Right cardiac atrium (tissue), 5 donors: ENCODE data around the gene SNX3. TPM values are rescaled to one million over a fixed set of nuclear protein-coding genes. Genes with fewer than 3 reads are reported as not detected.

Source experiments
- ATAC-seq, 2 donors: fragments of 200-7000 bp; cut with Tn5 transposase; one replicate each; pipeline versions ENCODE4 v1.8.0 to v1.9.1; 2020; ENCODE audit warnings: moderate library complexity in 2 of 2, mild to moderate bottlenecking in 1 of 2
- DNase-seq, 3 donors: peaks; one replicate each; pipeline ENCODE4 v3.0.0-alpha.2; 2020
- H3K27ac ChIP-seq: one replicate; pipeline ENCODE4 v1.5.1; 2013; ENCODE audit warnings: mild to moderate bottlenecking, low read length, control low read depth, moderate library complexity
- H3K27me3 ChIP-seq: one replicate; pipeline ENCODE4 v1.6.1; 2013; ENCODE audit not compliant: control insufficient read depth, insufficient read depth
- H3K4me1 ChIP-seq: one replicate; pipeline ENCODE4 v1.6.1; 2013; ENCODE audit warnings: low read length; ENCODE audit not compliant: control insufficient read depth, insufficient read depth
- H3K4me3 ChIP-seq: one replicate; pipeline ENCODE4 v1.5.1; 2013; ENCODE audit warnings: low read length, control low read depth
- H3K9me3 ChIP-seq: one replicate; pipeline ENCODE4 v1.6.1; 2013; ENCODE audit warnings: low read length; ENCODE audit not compliant: control insufficient read depth
- WGBS: extraction: QIAGEN DNeasy Blood & Tissue Kit; methylation state at CpG from one replicate; pipeline ENCODE4 v1.1.7; 2013; 5-methylcytosine and 5-hydroxymethylcytosine counted together
- intact Hi-C, 4 donors: fragments of 100-400 bp; cut with DNase I; formaldehyde crosslinking; loops; one replicate each; pipeline versions ENCODE4 v1.11.0 to v1.14.0; 2022 to 2023
- polyA plus RNA-seq: library from polyadenylated mRNA; stranded (reverse); fragments of 200-250 nt; gene quantifications from one replicate; pipeline ENCODE4 v1.2.3, GENCODE V29; 2013
- total RNA-seq, 4 donors: library from RNA; stranded (reverse); fragmentation: NEBNext Ultra II Directional; extraction: Animal tissue kit (Norgen Biotek cat#: 25700); gene quantifications; one replicate each; pipeline ENCODE4 v1.2.1, GENCODE V29; 2021
- donor health status: healthy with polysubstance abuse.
- donor health status: DM: no; HTN: yes; CAD: no.
- donor health status: DM: no; HTN: no; CAD: no.
- donor health status: DM: no; HTN: yes; CAD: no; lungs with severe emphysema.
- donor health status: DM: yes; HTN: yes; CAD: no.

SNX3 gene
- total and polyA plus RNA-seq, 5 donors, result 203 to 354 (median 248) TPM

- H3K4me1 ChIP-seq, result peaks cover 4% of the 10 kb centered on the region
- ATAC-seq (no peak), DNase-seq (no peak)
- intact Hi-C loops, result no loop called here
- H3K27ac ChIP-seq, result no peak overlapping the region
- no peak overlapping the region for H3K4me3 ChIP-seq
- 1% methylated on average over 17 of the region's 17 CpGs for WGBS
- no peaks in the 10 kb centered on the region for H3K27me3 ChIP-seq
- H3K9me3 ChIP-seq, result no peaks in the 10 kb centered on the region
Observed at GRCh38 chr6:108164543-108164814, 96.4 kb downstream of the SNX3 start.

DNA sequence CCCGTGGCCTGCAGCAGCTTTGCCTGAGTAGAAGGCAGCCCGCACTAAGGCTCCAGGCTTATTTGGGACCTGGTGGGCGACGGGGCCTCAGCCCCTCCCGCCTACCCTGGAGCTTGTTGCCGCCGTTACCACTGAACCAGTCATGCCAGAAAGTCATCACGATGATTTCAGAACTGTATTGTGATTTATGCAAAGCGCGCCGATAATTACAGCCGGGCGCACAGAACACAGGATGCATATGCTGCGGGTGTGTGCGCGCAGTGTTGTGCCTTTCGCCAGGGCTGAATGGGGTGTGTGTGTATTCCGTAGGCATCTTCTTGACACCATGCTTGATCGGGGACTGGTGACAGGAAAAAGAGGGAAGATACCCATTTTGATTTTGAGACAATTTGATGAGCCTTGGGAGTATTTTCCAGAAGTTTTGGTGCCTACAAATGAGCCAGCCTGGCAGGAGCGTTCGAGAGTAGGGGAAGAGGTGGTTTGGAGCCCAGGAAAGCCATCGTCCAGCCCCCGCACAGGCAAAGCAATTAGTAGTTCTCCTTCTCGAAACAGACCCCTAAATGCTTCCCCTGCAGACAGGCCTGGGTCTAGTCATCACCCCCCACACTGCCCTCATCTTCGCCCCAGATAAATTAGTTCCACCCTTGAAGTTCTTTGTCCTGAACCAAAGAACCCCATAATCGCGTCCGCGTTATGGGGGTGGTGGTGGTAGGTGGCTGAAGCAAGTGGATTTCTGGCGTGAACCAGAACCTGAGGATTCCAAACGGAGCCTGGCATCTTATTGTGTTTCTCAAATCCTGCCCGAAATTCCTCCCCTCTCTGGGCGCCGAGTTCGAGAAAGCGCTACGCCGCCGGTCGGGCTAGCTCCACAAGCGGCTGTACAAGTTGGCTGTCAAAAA, 96.9 kb downstream of the SNX3 start:
- WGBS, result 5% methylated on average over 41 of the region's 41 CpGs

DNA sequence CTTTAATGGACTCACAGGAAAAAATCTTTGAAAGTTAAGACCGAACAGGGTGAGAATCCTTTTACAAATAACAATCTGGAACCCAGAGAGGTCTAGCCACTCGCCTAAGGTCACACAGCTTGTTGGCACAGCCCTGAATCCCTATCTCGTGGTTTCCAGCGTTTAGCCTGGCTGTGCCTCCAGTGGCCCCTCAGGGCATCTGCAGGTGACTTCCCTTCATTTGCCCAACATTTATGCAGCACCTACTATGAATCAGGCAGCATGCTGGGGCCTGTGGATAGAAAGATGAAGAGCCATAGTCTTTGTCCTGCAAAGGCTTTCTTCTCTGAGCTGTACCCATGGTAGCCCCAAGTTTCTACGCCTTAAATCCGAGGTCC, 97.6 kb downstream of the SNX3 start:
- peaks cover 4% of the 10 kb centered on the region for H3K4me1 ChIP-seq
- ATAC-seq, result no peak

More for the DNA sequence above, 96.9 kb downstream of the SNX3 start:
- H3K9me3 ChIP-seq, result no peaks in the 10 kb centered on the region
- H3K27me3 ChIP-seq, result no peaks in the 10 kb centered on the region
- intact Hi-C loops, result no loop called here
- H3K4me1 ChIP-seq, result peaks cover 4% of the 10 kb centered on the region
- no peak overlapping the region for H3K27ac ChIP-seq
- H3K4me3 ChIP-seq, result no peak overlapping the region
- ATAC-seq, result no peak
- no peak for DNase-seq

DNA sequence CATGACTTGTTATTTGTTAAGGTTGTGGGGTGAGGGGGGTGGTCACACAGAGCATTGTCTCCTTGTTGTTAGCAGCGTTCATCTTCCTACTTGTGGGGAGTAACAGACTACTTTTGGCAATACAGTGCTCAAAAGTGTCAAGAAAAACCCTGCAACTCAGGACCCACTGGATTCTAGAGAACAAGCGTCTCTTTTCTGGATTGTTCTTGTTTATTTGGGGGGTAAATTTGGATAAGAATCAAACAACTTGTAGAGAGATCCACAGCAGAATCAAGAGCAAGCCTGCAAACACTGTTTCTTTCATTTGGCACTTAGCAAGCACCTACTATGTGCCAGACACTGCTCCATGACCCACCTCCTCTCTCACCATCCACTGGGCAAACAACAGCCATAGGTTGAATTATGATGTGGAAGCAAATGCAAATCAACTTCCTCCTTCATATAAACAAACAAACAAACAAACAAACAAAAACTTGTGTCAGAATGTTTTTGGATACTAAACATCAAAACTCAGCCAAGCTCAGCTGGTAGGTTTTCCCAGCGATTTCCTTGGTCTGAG, 99.0 kb downstream of the SNX3 start:
- peaks cover 6% of the 10 kb centered on the region for H3K4me1 ChIP-seq
- H3K27me3 ChIP-seq, result no peaks in the 10 kb centered on the region
- H3K9me3 ChIP-seq, result no peaks in the 10 kb centered on the region
- DNase-seq (no peak), ATAC-seq (no peak)
- intact Hi-C loops, result no loop called here
- no peak overlapping the region for H3K4me3 ChIP-seq
- 7% methylated on average over 3 of the region's 3 CpGs for WGBS
- H3K27ac ChIP-seq, result no peak overlapping the region

More for the DNA sequence above, 97.6 kb downstream of the SNX3 start:
- WGBS, result 2% methylated on average over 6 of the region's 6 CpGs
- Histone ChIP-seq H3K27me3 (no peaks in the 10 kb centered on the region), H3K4me3 (no peak overlapping the region), H3K27ac (no peak overlapping the region), H3K9me3 (no peaks in the 10 kb centered on the region)
- no peak for DNase-seq
- intact Hi-C loops, result no loop called here

Other genes starting within 250 kb of the SNX3 start
- gene OSTM1, start 186.3 kb downstream of the SNX3 start, total RNA-seq, result 10 to 100 TPM; 42.2 to 55.3 (median 52.1) TPM
- gene OSTM1, start 186.3 kb downstream of the SNX3 start, polyA plus RNA-seq, result 27.0 TPM
- gene NR2E1, start 95.0 kb downstream of the SNX3 start, total RNA-seq, result not detected
- gene NR2E1, start 95.0 kb downstream of the SNX3 start, polyA plus RNA-seq, result not detected
- gene AFG1L, start 34.0 kb upstream of the SNX3 start, total RNA-seq, result 10 to 100 TPM in 2 of 4 donors, 1 to 10 TPM in 2; 8.9 to 14.5 (median 10.5) TPM
- gene AFG1L, start 34.0 kb upstream of the SNX3 start, polyA plus RNA-seq, result 3.9 TPM